Neural cell (in vitro differentiated cells): ENCODE results near the gene ACSM6.

Experiments used
- EZH2 ChIP-seq: fragments of 200-600, 300-800 bp; shearing (Covaris generic), sonication (generic); IDR thresholded peaks from 2 replicates; pipeline ENCODE4 v1.6.1; 2014; ENCODE audit warnings: antibody characterized with exemption, low read length, borderline replicate concordance, mild to moderate bottlenecking; ENCODE audit not compliant: insufficient read depth, poor library complexity, severe bottlenecking
- TF ChIP-seq, protein P1 (sequence below): fragments of 450-650 bp; IDR thresholded peaks from 2 replicates; pipeline ENCODE4 v1.5.1; 2014; ENCODE audit warnings: antibody characterized with exemption, mild to moderate bottlenecking, moderate library complexity; ENCODE audit not compliant: poor library complexity, severe bottlenecking

DNA sequence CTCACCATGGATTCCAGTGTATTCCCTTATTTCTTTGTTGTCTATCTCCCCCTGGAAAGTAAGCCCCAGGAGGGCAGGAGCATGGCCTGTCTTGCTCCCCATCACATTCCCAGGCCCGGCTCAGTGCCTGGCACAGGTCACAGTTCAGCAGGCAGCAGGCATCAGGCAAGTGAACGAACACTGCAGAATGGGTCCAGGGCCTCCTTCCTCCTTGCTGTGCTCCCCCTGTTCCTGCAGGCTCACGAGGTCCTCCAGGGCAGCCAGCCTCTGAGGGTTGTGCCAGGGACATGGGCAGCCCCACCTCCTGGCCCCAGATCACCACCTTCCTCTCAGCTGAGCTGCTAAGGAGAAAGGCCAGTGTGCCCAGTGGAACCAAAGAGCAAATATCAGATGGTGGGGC lies 55.0 kb downstream of the ACSM6 start:
- TF ChIP-seq, protein P1, sequence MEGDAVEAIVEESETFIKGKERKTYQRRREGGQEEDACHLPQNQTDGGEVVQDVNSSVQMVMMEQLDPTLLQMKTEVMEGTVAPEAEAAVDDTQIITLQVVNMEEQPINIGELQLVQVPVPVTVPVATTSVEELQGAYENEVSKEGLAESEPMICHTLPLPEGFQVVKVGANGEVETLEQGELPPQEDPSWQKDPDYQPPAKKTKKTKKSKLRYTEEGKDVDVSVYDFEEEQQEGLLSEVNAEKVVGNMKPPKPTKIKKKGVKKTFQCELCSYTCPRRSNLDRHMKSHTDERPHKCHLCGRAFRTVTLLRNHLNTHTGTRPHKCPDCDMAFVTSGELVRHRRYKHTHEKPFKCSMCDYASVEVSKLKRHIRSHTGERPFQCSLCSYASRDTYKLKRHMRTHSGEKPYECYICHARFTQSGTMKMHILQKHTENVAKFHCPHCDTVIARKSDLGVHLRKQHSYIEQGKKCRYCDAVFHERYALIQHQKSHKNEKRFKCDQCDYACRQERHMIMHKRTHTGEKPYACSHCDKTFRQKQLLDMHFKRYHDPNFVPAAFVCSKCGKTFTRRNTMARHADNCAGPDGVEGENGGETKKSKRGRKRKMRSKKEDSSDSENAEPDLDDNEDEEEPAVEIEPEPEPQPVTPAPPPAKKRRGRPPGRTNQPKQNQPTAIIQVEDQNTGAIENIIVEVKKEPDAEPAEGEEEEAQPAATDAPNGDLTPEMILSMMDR = no peak
- no peak for TF ChIP-seq EZH2
